Neural cell (in vitro differentiated cells): ENCODE measurements around the gene NBPF3.

Source experiments
- CTCF ChIP-seq: fragments of 450-650 bp; IDR thresholded peaks from 2 replicates; pipeline ENCODE4 v1.5.1; 2014; ENCODE audit warnings: antibody characterized with exemption, mild to moderate bottlenecking, moderate library complexity; ENCODE audit not compliant: poor library complexity, severe bottlenecking
- EP300 ChIP-seq: fragments of 450-650 bp; conservative IDR thresholded peaks from 2 replicates; pipeline ENCODE4 v1.6.1; 2014; ENCODE audit warnings: antibody characterized with exemption, mild to moderate bottlenecking, moderate library complexity; ENCODE audit not compliant: poor library complexity, severe bottlenecking
- EZH2 ChIP-seq: fragments of 200-600, 300-800 bp; shearing (Covaris generic), sonication (generic); IDR thresholded peaks from 2 replicates; pipeline ENCODE4 v1.6.1; 2014; ENCODE audit warnings: antibody characterized with exemption, low read length, borderline replicate concordance, mild to moderate bottlenecking; ENCODE audit not compliant: insufficient read depth, poor library complexity, severe bottlenecking
- MXI1 ChIP-seq: fragments of 450-650 bp; conservative IDR thresholded peaks from 2 replicates; pipeline ENCODE4 v1.6.1; 2014; ENCODE audit warnings: antibody characterized with exemption, mild to moderate bottlenecking; ENCODE audit not compliant: poor library complexity, severe bottlenecking
- POLR2AphosphoS5 ChIP-seq: IDR thresholded peaks from 2 replicates; pipeline ENCODE4 v1.6.1; 2012
- RAD21 ChIP-seq: fragments of 450-650 bp; conservative IDR thresholded peaks from 2 replicates; pipeline ENCODE4 v1.6.1; 2014; ENCODE audit warnings: antibody characterized with exemption, mild to moderate bottlenecking, moderate library complexity
- TAF1 ChIP-seq: IDR thresholded peaks from 2 replicates; pipeline ENCODE4 v1.6.1; 2012; ENCODE audit warnings: low read depth

- TF ChIP-seq CTCF (no peak), TAF1 (no peak), MXI1 (no peak), RAD21 (no peak), POLR2AphosphoS5 (no peak), EZH2 (no peak), EP300 (no peak)
These were observed 81.8 kb downstream of the NBPF3 start for GRCh38 chr1:21521717-21522060.
